H9 (cell line): ENCODE measurements around the gene LYPD6. TPM values are rescaled to one million over a fixed set of nuclear protein-coding genes. Genes with fewer than 3 reads are reported as not detected.

Experiments used
- DNase-seq: peaks from one replicate; pipeline ENCODE4 v3.0.0-alpha.2; 2017
- H2AFZ ChIP-seq: one replicate; pipeline ENCODE4 v1.6.1; 2013; ENCODE audit warnings: mild to moderate bottlenecking, low read length, control low read depth, moderate library complexity
- H2AK5ac ChIP-seq: 2 replicates; pipeline ENCODE4 v1.6.1; 2013; ENCODE audit warnings: low read length, control low read depth, mixed read lengths; ENCODE audit not compliant: insufficient read length
- H2BK120ac ChIP-seq: one replicate; pipeline ENCODE4 v1.6.1; 2013; ENCODE audit warnings: low read depth, mild to moderate bottlenecking, low read length, control low read depth, inconsistent platforms; ENCODE audit not compliant: poor library complexity, severe bottlenecking
- H2BK12ac ChIP-seq: 2 replicates; pipeline ENCODE4 v1.6.1; 2013; ENCODE audit warnings: low read length, control low read depth, mixed read lengths, low read depth; ENCODE audit not compliant: insufficient read length
- H2BK15ac ChIP-seq: 2 replicates; pipeline ENCODE4 v1.6.1; 2013; ENCODE audit warnings: low read depth, low read length, control low read depth
- H2BK20ac ChIP-seq: one replicate; pipeline ENCODE4 v1.6.1; 2013; ENCODE audit warnings: low read depth, mild to moderate bottlenecking, low read length, control low read depth, inconsistent platforms; ENCODE audit not compliant: poor library complexity, severe bottlenecking
- H2BK5ac ChIP-seq: 2 replicates; pipeline ENCODE4 v1.6.1; 2013; ENCODE audit warnings: low read length, control low read depth, mixed read lengths; ENCODE audit not compliant: insufficient read length
- H3K14ac ChIP-seq: 2 replicates; pipeline ENCODE4 v1.6.1; 2013; ENCODE audit warnings: low read length, control low read depth; ENCODE audit not compliant: insufficient read depth
- H3K18ac ChIP-seq: 2 replicates; pipeline ENCODE4 v1.6.1; 2013; ENCODE audit warnings: low read depth, mild to moderate bottlenecking, mixed read lengths, low read length, control low read depth; ENCODE audit not compliant: insufficient read length
- H3K23ac ChIP-seq: 2 replicates; pipeline ENCODE4 v1.6.1; 2013; ENCODE audit warnings: low read length, control low read depth, mixed read lengths, low read depth; ENCODE audit not compliant: insufficient read length
- H3K23me2 ChIP-seq: 2 replicates; pipeline ENCODE4 v1.6.1; 2013; ENCODE audit warnings: low read depth, mild to moderate bottlenecking, mixed read lengths, low read length, control low read depth; ENCODE audit not compliant: insufficient read length, poor library complexity, severe bottlenecking
- H3K27ac ChIP-seq: 2 replicates; pipeline ENCODE4 v1.5.1; 2013; ENCODE audit warnings: low read length, control low read depth, mixed read lengths, low read depth; ENCODE audit not compliant: insufficient read length
- H3K27me3 ChIP-seq: 2 replicates; pipeline ENCODE4 v1.6.1; 2013; ENCODE audit warnings: low read length, control low read depth, inconsistent platforms; ENCODE audit not compliant: insufficient read depth
- H3K4ac ChIP-seq: 2 replicates; pipeline ENCODE4 v1.6.1; 2013; ENCODE audit warnings: low read depth, mild to moderate bottlenecking, control low read depth, inconsistent platforms, low read length, moderate library complexity
- H3K4me1 ChIP-seq: 2 replicates; pipeline ENCODE4 v1.6.1; 2013; ENCODE audit warnings: low read length, control low read depth, inconsistent platforms; ENCODE audit not compliant: insufficient read depth
- H3K4me2 ChIP-seq: 2 replicates; pipeline ENCODE4 v1.6.1; 2013; ENCODE audit warnings: low read length, control low read depth, mixed read lengths; ENCODE audit not compliant: insufficient read length, insufficient read depth
- H3K56ac ChIP-seq: 2 replicates; pipeline ENCODE4 v1.6.1; 2013; ENCODE audit warnings: low read depth, mild to moderate bottlenecking, mixed read lengths, low read length, control low read depth; ENCODE audit not compliant: insufficient read length
- H3K79me1 ChIP-seq: 2 replicates; pipeline ENCODE4 v1.6.1; 2013; ENCODE audit warnings: low read depth, mild to moderate bottlenecking, moderate library complexity, low read length, control low read depth, inconsistent platforms; ENCODE audit not compliant: insufficient read depth, poor library complexity, severe bottlenecking
- H3K79me2 ChIP-seq: 2 replicates; pipeline ENCODE4 v1.6.1; 2013; ENCODE audit warnings: low read length, control low read depth, inconsistent platforms; ENCODE audit not compliant: insufficient read depth
- H3K9ac ChIP-seq: 2 replicates; pipeline ENCODE4 v1.6.1; 2013; ENCODE audit warnings: low read length, control low read depth, mixed read lengths; ENCODE audit not compliant: insufficient read length; ENCODE audit errors: extremely low read depth
- H3K9me3 ChIP-seq: one replicate; pipeline ENCODE4 v1.6.1; 2013; ENCODE audit warnings: low read depth, low read length, inconsistent platforms; ENCODE audit not compliant: control insufficient read depth
- H3T11ph ChIP-seq: one replicate; pipeline ENCODE4 v1.6.1; 2013; ENCODE audit warnings: mild to moderate bottlenecking, low read length, control low read depth, inconsistent platforms
- H4K20me1 ChIP-seq: one replicate; pipeline ENCODE4 v1.6.1; 2013; ENCODE audit not compliant: control insufficient read depth, insufficient read length, insufficient read depth
- H4K5ac ChIP-seq: 2 replicates; pipeline ENCODE4 v1.6.1; 2013; ENCODE audit warnings: low read depth, mild to moderate bottlenecking, mixed read lengths, low read length, control low read depth; ENCODE audit not compliant: insufficient read length
- H4K8ac ChIP-seq: replicated peaks from 2 replicates; pipeline ENCODE4 v1.6.1; 2013; ENCODE audit warnings: low read length, control low read depth, mixed read lengths, low read depth; ENCODE audit not compliant: insufficient read length
- H4K91ac ChIP-seq: 2 replicates; pipeline ENCODE4 v1.6.1; 2013; ENCODE audit warnings: low read depth, mild to moderate bottlenecking, moderate library complexity, mixed read lengths, low read length, control low read depth; ENCODE audit not compliant: insufficient read length
- H3K27ac Mint-ChIP-seq, 3 experiments: 2 replicates in 2 of 3; 3 replicates in 1 of 3; pipeline ENCODE4 v1.8.0; 2020 to 2021; ENCODE audit warnings: mixed read lengths in 3 of 3, mild to moderate bottlenecking in 1 of 3, moderate library complexity in 1 of 3
- H3K27me3 Mint-ChIP-seq: 2 replicates; pipeline ENCODE4 v1.8.0; 2021; ENCODE audit warnings: low read depth, mild to moderate bottlenecking, moderate library complexity, mixed read lengths
- H3K36me3 Mint-ChIP-seq, 3 experiments: 2 replicates in 2 of 3; 3 replicates in 1 of 3; pipeline ENCODE4 v1.8.0; 2020 to 2021; ENCODE audit warnings: low read depth in 3 of 3, mixed read lengths in 3 of 3; ENCODE audit not compliant: insufficient read depth in 1 of 3
- H3K4me1 Mint-ChIP-seq, 2 experiments: 2 replicates each; pipeline ENCODE4 v1.8.0; 2020; ENCODE audit warnings: mixed read lengths in 2 of 2
- H3K4me3 Mint-ChIP-seq, 2 experiments: 2 replicates in 1 of 2; 3 replicates in 1 of 2; pipeline ENCODE4 v1.8.0; 2020 to 2021; ENCODE audit warnings: mild to moderate bottlenecking in 2 of 2, mixed read lengths in 2 of 2, moderate library complexity in 1 of 2
- H3K9me3 Mint-ChIP-seq, 2 experiments: 2 replicates in 1 of 2; 3 replicates in 1 of 2; pipeline ENCODE4 v1.8.0; 2020; ENCODE audit warnings: mild to moderate bottlenecking in 2 of 2, mixed read lengths in 2 of 2, moderate library complexity in 1 of 2
- CTCF ChIP-seq: fragments of 200-600 bp; sonication (generic); conservative IDR thresholded peaks from 3 replicates; pipeline ENCODE4 v1.8.0; 2021; ENCODE audit warnings: antibody characterized with exemption, mild to moderate bottlenecking
- WGBS: extraction: QIAGEN DNeasy Blood & Tissue Kit; methylation state at CpG from one replicate; pipeline ENCODE4 v1.1.7; 2013; ENCODE audit warnings: missing lambda C conversion rate, low lambda C conversion rate, mixed read lengths; ENCODE audit not compliant: insufficient read length; ENCODE audit errors: extremely low coverage; 5-methylcytosine and 5-hydroxymethylcytosine counted together
- total RNA-seq: library from RNA; stranded (reverse); gene quantifications from 2 replicates; pipeline ENCODE4 v1.2.1, GENCODE V29; 2021

Gene LYPD6
- total RNA-seq, 1 experiment from 2014 or later = 3.0 TPM

- no peak overlapping the region for H3K23ac ChIP-seq
- H3K27ac ChIP-seq = no peak overlapping the region
- H4K91ac ChIP-seq = no peak overlapping the region
- no peaks in the 10 kb centered on the region for H3K9me3 Mint-ChIP-seq
- no peak overlapping the region for H3K9ac ChIP-seq
- H2AK5ac ChIP-seq = no peak overlapping the region
- H4K8ac ChIP-seq = no peak overlapping the region
- no peaks in the 10 kb centered on the region for H3K4me1 ChIP-seq
- no peaks in the 10 kb centered on the region for H3K27me3 Mint-ChIP-seq
- no peak overlapping the region for H3K56ac ChIP-seq
- no peaks in the 10 kb centered on the region for H3K27me3 ChIP-seq
- no peaks in the 10 kb centered on the region for H4K20me1 ChIP-seq
- no peak overlapping the region for H2AFZ ChIP-seq
- no peak overlapping the region for H3K18ac ChIP-seq
- WGBS = no CpG with 5 or more reads among the region's 4 CpGs
- no peak overlapping the region for H3K27ac Mint-ChIP-seq
- H3K4me2 ChIP-seq = no peak overlapping the region
- H2BK120ac ChIP-seq = no peak overlapping the region
- no peak overlapping the region for H3K4ac ChIP-seq
- DNase-seq = no peak
- no peaks in the 10 kb centered on the region for H3K23me2 ChIP-seq
- H3K79me2 ChIP-seq = no peaks in the 10 kb centered on the region
- no peak overlapping the region for H2BK5ac ChIP-seq
- no peak overlapping the region for H2BK12ac ChIP-seq
- no peaks in the 10 kb centered on the region for H3K79me1 ChIP-seq
- H4K5ac ChIP-seq = no peak overlapping the region
- H3T11ph ChIP-seq = no peak overlapping the region
- H3K14ac ChIP-seq = no peak overlapping the region
- H3K4me3 Mint-ChIP-seq = no peak overlapping the region
- H3K36me3 Mint-ChIP-seq = no peaks in the 10 kb centered on the region
- peaks cover 6 to 9% of the 10 kb centered on the region in 2 experiments for H3K4me1 Mint-ChIP-seq
- H2BK15ac ChIP-seq = no peak overlapping the region
- no peak for TF ChIP-seq CTCF
- no peaks in the 10 kb centered on the region for H3K9me3 ChIP-seq
- H2BK20ac ChIP-seq = no peak overlapping the region
These were observed 93.2 kb downstream of the LYPD6 start for GRCh38 chr2:149423630-149424029.
